ENCODE measurements around the gene SPRYD7.
"Not testable (repeated sequence)": the region's sequence is repeated elsewhere in the genome, so short reads cannot be mapped to it uniquely, and the experiment has no call there.

The SPRYD7 gene, protein sequence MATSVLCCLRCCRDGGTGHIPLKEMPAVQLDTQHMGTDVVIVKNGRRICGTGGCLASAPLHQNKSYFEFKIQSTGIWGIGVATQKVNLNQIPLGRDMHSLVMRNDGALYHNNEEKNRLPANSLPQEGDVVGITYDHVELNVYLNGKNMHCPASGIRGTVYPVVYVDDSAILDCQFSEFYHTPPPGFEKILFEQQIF

DNA sequence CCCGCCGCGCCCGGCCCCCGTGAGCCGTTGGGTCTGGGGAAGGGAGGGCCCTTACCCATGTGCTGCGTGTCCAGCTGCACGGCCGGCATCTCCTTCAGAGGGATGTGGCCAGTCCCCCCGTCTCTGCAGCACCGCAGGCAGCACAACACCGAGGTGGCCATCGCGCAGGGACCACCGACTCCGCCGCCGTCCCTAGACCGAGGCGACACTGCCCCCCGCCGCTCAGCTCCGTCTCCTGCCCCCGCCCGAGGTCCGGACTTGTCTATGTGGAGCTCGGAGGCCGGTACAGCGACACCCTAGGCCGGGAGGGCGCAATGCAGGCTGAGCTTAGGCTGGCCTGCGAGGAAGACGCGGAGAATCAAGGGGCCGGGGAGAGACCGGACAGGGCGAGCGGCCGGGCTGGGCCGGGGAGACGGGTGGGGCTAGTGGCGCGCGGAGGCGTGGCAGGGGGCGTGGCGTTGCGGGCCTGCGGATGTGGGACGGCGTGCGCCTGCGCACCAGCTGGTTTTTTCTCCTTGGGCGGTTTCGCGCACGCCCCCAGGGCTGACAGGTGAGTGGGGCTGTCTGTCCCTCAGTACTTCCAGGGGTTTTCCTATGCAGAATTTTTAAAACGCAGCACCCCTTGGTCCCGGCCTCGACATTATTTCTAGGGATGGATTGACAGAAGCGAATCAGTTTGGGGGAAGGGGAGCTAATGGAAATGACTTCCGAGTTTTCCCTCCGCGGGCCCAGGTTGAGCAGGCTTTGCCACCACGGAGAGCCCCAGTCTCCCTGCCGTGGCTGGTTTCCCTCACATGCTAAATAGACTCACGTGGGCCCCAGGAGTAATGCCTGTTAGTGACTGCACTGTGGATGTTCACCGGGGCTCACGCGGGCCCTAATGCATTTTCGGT, at the start of gene SPRYD7:
SPRYD7 (minus strand) TSS at position 266 of the 893 bp plus-strand sequence; CDS start at position 161, 105 bp downstream.
- DNase-seq (ENCODE audit: low spot score): peak; percentile 96

DNA sequence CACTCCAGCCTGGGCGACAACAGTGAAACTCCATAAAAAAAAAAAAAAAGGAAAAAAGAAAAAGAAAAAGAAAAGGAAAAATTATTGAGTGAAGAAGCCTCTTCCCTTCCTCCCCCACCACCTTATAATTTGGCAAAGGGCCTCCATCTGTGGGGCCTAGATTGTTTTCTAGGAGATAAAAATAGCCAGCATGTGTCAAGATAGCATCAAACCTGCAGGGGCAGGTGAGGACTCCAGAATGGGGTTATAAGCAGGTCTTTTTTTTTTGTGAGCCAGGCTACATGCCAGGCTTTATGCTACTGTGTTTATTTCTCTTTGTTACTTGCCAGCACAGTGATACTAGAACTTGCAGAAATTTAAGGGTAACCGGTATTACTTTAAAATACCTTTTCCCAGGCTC, 49.0 kb upstream of the SPRYD7 start:
- DNase-seq (ENCODE audit: low spot score): no peak

DNA sequence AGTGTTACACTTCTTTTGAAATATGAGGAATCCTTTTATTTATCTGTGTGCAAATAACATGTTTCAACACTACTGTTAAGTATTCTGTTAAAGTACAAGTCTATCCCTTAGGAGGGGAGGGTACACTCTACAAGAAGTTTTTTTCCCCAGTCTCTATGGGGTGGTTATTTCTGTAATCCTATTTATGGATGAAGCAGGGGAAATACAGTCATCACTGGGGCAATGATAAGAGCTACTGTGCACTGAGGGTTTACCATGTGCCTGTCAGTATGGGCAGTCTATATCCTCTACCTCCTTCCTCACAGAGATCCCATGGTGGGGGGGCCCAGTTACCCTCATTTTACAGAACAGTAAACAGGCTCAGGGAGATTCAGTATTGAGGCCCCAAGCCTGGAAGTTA, 44.1 kb upstream of the SPRYD7 start:
- no peak for DNase-seq (ENCODE audit: low spot score)

DNA sequence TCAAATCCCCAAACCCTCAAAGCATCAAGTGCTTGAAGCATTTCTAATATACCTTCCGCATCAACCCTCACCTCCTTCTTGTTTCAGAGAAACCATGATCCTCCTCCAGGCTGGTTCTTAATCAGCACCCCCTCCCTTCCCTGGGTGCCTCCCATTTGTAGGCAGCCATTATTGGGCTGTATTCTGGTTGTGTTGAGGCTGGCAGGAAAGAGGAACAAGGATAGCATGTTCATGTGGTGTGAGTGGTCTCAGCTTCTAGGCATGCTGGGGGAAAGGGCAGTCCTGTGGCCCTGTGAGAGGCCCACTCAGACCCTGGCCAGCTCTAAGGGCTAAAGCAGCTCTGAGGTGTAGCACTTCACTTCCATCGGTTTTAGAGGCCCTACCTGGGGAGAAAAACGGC, 41.9 kb upstream of the SPRYD7 start:
- no peak for DNase-seq (ENCODE audit: low spot score)

DNA sequence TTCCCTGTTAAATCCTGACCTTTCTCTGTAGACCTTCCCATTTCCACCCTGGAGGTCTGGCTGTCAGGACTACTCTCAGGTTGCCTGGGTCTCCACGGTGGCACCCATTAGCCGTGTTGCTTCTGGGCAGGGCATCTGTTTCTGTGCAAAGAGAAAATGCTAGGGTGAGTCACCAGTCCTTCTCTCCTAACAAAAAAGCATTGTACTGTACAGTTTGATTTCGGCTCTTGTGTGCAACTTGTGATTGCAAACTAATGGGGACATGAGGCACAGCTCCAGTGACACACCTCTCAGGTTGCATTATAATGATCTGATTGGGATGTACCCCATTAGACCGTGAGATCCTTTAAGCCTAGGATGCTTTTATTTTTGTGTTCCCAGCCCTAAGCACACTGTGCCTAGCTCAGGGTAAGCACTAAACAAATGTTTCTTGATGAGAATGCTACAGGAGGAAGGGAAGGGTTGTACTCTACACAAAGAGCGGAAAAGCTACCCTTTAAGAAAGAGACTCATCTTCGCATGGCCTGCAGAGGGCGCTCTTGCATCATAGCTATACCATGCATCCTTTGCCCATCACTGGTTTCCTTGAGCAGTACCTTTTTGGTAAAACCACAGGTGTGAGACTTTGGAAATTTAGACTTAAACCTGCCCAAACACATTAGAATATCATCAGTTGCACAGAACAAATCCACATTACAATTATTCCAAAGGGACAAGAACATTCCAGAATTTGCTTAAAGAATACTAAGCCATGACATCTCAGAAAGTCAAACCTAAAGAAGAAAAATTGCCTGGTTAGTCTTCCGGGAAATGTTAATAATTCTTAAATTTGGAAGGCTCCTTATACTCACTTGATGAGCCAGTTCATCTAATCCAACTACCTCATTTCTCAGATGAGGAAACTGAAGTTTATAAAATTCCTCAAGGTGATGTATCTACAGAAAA, 40.4 kb upstream of the SPRYD7 start:
- peak; percentile 62 for DNase-seq (ENCODE audit: low spot score)

DNA sequence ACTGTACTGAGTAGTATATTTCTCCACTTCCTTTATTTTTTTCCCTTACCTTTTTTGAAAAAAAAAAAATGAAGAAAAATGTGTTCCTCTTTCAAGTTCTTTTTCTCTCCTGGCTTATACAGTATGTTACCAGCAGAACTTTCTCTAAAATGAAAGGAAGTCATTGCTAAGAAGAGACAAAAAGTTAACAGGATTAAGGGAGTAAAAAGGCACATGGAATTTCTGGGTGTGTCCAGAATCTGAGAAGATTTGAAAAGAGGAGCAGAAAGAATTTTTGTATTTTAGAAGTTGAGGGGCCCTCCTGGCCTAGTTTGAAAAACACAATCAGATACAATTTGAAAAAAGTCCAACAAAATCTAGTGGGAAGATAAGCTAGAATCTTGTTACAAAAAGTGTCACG, 39.7 kb upstream of the SPRYD7 start:
- DNase-seq (ENCODE audit: low spot score): no peak

DNA sequence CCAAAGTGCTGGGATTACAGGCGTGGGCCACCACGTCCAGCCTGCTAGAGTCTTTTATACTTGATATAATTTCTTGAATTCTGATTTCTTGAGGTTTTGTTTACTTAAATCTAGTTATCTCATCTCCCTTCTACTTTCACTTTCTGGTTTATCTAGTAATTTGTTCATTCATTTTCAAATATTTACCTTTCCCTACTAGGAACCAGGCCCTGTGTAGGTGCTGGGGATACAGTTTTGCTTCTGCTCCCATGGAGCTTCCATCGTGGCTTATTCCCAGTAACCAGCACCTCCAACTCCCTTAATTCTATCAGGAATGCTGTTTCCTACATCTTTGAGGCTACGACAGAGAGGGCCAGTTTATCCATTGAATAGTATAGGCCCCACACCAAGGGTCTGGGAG, 36.6 kb upstream of the SPRYD7 start:
- no peak for DNase-seq (ENCODE audit: low spot score)

DNA sequence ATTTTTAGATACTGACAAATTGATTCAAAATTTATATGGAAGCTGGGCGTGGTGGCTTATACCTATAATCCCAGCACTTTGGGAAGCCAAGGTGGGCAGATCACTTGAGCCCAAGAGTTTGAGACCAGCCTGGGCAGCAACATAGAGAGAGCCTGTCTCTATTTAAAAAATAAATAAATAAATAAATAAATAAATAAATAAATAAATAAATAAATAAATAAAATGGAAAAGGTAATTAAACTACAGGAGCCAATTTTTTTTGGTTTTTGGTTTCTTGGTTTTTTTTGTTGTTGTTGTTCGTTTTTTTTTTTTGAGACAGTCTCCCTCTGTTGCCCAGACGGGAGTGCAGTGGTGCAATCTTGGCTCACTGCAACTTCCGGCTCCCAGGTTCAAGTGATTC, 31.3 kb upstream of the SPRYD7 start:
- DNase-seq (ENCODE audit: low spot score): no peak

DNA sequence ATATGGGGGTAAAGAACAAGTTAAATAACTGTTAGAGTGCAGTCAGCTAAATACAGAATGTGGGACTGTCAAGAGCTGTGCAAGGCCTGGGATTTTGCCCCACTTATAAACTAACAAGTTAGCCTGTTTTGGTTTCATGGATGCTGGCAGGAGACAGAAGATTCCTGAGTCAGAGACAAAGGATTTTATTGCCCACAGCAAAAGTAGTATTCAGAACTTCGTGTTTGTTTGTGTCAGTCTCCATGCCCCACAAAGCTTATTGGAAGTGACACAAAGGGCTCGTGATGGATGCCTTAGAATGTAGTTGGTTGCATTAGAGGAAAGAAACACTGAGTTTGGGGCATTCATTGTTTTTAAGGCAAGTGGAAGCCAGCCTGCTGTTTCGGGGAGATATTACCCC, 22.2 kb upstream of the SPRYD7 start:
- DNase-seq (ENCODE audit: low spot score): no peak

DNA sequence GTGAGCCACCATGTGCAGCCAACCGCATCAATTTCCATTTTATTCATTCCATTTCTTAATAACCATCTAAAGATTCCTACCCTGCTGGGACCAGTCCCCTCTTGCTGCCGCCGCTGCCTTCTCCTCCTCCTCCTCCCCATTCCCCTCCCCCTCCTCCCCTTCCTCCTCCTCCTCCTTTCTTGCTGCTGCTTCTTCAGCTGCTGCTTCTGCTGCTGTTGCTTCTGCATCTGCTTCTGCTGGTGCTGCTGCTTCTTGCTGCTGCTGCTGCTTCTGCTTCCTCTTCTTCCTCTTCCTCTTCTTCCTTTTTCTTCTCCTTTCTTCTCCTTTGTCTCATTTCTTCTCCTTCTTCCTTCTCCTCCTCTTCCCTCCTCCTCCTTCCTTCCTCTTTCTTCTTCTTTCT, 20.0 kb upstream of the SPRYD7 start:
- no peak for DNase-seq (ENCODE audit: low spot score)

DNA sequence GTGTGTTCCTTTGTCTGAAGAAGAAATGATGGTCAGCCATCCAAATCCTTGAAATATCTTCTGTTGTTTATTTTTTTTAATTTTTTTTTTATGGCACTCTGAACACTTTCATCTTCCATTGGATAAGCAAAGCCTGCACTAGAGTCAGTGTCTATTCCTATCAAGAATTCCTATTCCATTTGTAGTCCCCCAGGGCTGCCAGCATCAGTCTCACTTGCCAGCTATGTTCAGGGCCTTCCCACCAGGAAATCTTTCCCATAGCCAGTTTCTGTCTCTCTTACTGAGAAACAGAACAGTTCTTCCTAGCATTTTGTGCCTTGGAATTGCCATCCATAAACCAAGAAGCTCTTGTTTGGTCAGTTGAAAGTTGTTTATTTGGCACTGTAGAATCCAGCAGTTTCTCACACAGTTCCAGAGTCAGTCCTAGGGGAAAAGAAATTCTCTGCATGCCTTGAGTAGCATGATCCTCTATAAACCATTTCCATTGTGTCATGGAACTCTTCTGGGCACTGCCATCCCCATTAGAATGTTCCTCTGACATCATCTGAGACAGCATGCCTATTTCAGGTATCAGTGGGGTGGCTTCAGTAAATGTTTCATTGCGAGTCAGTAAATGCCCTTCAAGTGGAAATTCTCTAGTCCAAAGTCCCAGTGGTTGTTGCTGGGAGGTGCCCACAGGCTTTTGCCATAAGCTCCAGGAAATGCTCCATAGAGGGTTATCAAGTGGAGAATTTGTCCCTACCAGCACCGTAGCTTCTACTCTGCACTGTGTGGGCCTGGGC, 18.7 kb upstream of the SPRYD7 start:
- no peak for DNase-seq (ENCODE audit: low spot score)

DNA sequence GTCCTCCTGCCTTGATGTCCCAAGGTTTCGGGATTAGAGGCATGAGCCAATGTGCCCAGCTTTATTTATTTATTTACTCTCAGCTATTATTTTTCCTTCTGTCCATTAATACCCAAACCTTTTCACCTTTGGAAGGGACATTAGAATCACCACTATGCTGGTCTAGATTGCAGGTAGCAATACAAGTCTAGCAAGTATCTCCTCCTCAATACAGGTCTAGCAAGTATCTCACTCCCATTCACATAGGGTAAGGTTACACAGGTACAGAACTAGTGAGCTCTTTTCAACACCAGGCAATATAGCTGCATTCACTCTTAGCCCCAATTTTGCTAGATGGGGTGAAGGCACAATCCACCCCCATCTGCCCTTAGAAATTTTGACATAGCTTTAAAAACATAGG, 17.4 kb upstream of the SPRYD7 start:
- no peak for DNase-seq (ENCODE audit: low spot score)

DNA sequence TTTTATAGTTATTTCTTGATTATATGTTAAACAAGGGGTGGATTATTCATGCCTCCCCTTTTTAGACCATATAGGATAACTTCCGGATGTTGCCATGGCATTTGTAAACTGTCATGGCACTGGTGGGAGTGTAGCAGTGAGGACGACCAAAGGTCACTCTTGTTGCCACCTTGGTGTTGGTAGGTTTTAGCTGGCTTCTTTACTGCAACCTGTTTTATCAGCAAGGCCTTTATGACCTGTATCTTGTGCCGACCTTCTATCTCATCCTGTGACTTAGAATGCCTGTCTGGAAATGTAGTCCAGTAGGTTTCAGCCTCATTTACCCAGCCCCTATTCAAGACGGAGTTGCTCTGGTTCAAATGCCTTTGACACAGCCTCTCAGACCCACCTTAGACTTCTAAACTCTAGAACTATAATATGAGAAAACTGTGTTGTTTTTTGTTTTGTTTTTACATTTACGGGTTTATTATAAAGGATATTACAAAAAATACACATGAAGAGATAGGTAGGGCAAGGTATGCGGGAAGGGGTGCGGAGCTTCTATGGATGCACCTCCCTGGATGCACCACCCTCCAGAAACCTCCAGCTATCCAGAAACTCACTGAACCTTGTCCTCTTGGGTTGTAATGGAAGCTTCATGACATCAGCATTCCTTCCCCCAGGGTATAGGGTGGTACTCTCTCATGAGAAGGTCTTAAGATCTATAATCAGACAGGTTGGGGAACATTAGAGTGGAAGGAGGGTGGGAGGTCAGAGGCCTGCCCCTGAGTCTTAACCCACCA, 15.8 kb upstream of the SPRYD7 start:
- DNase-seq (ENCODE audit: low spot score): no peak

DNA sequence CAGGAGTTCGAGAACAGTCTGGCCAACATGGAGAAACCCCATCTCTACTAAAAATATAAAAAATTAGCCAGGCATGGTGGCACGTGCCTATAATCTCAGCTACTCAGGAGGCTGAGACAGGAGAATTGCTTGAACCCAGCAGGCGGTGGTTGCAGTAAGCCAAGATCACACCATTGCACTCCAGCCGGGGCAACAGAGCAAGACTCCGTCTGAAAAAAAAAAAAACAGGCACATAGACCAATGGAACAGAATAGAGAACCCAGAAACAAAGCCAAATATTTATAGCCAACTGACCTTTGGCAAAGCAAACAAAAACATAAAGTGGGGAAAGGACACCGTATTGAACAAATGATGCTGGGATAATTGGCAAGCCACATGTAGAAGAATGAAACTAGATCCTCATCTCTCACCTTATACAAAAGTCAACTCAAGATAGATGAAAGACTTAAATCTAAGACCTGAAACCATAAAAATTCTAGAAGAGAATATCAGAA, 12.7 kb upstream of the SPRYD7 start:
- DNase-seq (ENCODE audit: low spot score): not testable (repeated sequence)

DNA sequence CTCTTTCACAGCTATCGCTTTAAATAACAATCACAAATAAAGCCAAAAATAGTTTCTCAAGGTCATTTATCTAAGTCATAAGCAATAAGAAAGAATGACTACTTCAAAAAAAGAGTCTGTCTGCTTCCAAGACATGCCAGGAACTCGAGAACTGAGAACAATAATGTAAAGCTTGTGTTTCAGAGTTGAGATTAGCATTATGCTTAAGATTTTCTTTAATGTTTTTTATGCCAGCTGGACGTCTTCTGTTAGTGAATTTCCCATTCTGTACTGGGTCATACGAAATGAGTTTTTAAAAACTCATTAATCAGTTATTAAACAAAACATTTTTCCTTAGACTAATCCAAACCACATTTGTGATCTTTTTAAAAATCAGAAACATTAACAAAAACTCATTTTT, 3.2 kb upstream of the SPRYD7 start:
- no peak for DNase-seq (ENCODE audit: low spot score)

DNA sequence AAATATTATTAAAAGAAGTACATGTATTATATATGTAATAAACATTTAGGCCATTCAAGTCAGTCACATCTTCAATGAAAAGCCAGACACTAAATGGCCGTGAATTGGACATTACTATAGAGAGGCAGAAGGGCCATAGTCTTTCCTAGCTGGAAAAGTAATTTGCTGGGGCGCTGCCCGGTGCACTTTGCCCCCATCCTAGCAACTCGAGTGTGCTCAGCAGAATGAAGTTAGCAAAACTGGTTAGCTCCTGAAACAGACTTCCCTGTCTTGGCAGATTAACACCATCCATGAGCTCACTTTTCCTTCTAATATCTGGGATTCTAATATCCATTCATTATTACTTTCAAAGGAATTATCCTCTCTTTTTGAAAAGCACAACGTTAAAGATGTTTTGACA, 2.8 kb upstream of the SPRYD7 start:
- DNase-seq (ENCODE audit: low spot score): no peak

DNA sequence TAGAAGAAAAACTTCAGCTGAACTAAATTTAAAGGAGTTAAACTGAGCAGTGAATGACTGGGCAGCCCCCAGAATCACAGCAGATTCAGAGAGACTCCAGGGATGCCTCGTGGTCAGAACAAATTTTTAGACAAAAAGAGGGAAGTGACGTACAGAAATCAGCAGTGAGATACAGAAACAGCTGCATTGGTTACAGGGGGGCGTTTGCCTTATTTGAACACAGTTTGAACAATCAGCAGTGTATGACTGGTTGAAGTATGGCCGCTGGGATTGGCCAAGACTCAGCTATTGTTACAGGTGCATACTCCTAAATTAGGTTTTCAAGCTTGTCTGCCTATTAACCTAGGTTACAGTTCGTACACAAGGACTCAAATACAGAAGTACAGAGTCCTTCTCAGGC, 2.2 kb upstream of the SPRYD7 start:
- DNase-seq (ENCODE audit: low spot score): no peak

DNA sequence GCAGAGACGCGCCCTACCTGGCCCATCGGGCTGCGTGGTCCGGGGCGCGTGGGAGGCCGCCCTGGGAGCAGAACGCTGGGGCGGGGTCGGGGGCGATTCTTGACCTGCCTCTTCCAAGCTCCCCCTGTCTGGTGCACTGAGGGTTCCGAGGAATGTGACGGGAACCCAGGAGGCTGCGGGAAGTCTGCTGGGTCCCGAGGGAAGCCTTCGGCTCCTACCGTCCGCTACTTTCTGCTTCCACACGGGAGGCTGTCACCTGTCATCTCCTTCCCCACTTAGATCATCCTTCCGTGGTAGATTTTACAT, 781 bp upstream of the SPRYD7 start:
- no peak for DNase-seq (ENCODE audit: low spot score)

DNA sequence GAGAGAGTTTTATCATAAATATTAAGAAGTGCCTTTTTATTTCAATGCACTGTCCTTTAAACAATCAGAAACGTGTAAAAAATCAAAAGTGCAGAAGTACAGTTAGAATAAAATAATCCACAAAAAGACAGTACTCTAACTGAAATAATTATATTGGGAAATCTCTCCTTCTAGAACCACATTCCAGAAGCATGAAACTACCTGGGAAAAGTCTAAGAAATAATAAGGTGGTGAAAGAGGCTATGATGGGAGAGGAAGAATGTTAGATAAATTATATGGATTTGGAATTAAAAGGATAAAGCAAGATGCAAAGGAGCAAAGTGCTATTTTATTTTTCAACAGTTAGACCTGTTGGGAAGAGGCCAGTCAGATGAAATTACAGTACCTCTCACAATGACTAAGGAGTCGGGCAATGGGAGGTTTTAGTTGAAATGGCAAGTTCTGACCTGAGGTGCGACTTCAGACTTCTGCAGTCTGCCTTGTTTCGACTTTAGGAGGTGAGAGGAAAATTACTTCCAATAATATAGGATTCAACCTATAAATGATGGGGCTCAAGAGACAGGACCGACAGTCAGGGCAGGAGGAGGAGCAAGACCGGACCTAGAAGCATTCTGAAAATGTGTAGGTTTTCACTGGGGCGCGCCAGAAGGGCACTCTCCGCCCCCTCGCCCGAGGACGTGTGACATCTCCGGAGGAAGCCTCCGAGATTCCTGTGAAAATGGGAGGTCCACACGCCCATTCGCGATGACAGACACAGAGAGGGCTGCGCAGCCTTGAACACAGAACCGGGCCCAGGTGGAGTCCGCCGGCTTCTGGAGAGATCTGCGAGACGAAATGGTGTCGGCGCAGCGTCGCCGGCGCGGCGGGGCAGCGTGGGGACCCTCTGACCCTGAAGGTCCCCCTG, 717 bp downstream of the SPRYD7 start:
- peak; percentile 35 for DNase-seq (ENCODE audit: low spot score)

DNA sequence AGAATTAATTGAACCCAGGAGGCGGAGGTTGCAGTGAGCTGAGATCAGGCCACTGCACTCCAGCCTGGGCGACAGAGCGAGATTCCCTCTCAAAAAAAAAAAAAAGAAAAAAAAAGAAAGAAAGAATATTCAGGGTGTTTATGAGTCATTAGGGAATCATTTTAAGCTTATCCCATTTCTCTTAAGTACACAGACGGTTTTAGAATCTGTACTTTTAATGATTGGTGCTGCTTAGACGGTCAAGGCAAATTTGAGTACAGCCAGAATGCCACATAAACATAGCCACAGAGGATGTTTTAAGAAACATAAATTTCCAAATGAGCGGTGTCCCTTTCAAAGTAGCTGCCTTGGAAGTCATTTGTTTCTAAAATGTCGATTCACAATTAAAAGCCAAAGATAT, 2.6 kb downstream of the SPRYD7 start:
- no peak for DNase-seq (ENCODE audit: low spot score)
